Muscle of leg (tissue), 11 donors: Measurements from ENCODE around the gene KCNIP4. TPM values are rescaled to one million over a fixed set of nuclear protein-coding genes. Genes with fewer than 3 reads are reported as not detected.

Experiments used
- DNase-seq: peaks from one replicate; pipeline ENCODE4 v3.0.0; 2013
- H3K27ac ChIP-seq: one replicate; pipeline ENCODE4 v1.5.1; 2013; ENCODE audit warnings: mild to moderate bottlenecking, low read length, control low read depth
- H3K27me3 ChIP-seq: one replicate; pipeline ENCODE4 v1.6.1; 2013; ENCODE audit warnings: low read length; ENCODE audit not compliant: control insufficient read depth, insufficient read depth
- H3K36me3 ChIP-seq: one replicate; pipeline ENCODE4 v1.6.1; 2013; ENCODE audit warnings: low read length; ENCODE audit not compliant: control insufficient read depth, insufficient read depth
- H3K4me1 ChIP-seq: one replicate; pipeline ENCODE4 v1.6.1; 2013; ENCODE audit warnings: low read length; ENCODE audit not compliant: control insufficient read depth, insufficient read depth
- H3K4me3 ChIP-seq: one replicate; pipeline ENCODE4 v1.5.1; 2013; ENCODE audit warnings: low read length, control low read depth
- H3K9me3 ChIP-seq: replicated peaks from 2 replicates; pipeline ENCODE4 v1.6.1; 2013; ENCODE audit warnings: low read depth, low read length; ENCODE audit not compliant: control insufficient read depth
- WGBS: methylation state at CpG from one replicate; pipeline ENCODE4 v1.1.5; 2013; ENCODE audit warnings: missing lambda C conversion rate; ENCODE audit not compliant: insufficient coverage; 5-methylcytosine and 5-hydroxymethylcytosine counted together
- polyA plus RNA-seq, 8 donors: library from polyadenylated mRNA; unstranded; fragments of 120-200 nt; gene quantifications; one replicate each; pipeline versions ENCODE4 v1.2.1 to v1.2.3, GENCODE V29; 2013; ENCODE audit warnings: inconsistent platforms in 1 of 8, low replicate concordance in 1 of 8; ENCODE audit not compliant: insufficient read length in 8 of 8, insufficient read depth in 1 of 8
- total RNA-seq: library from RNA; stranded (reverse); fragments of 120-200 nt; gene quantifications from one replicate; pipeline ENCODE4 v1.2.4, GENCODE V29; 2013

KCNIP4 gene
- total and polyA plus RNA-seq, 9 donors: 0.44 to 2.8 (median 1.6) TPM

GRCh38 chr4:21413807-21414370 is 534.7 kb downstream of the KCNIP4 start:
- no peak for DNase-seq
- no peaks in the 10 kb centered on the region for H3K36me3 ChIP-seq
- no peaks in the 10 kb centered on the region for H3K9me3 ChIP-seq
- H3K4me3 ChIP-seq: no peak overlapping the region
- H3K4me1 ChIP-seq: no peaks in the 10 kb centered on the region
- H3K27ac ChIP-seq: no peak overlapping the region
- no peaks in the 10 kb centered on the region for H3K27me3 ChIP-seq
- no CpG with 5 or more reads among the region's 5 CpGs for WGBS

- no peaks in the 10 kb centered on the region for H3K36me3 ChIP-seq
- H3K9me3 ChIP-seq: no peaks in the 10 kb centered on the region
- H3K27ac ChIP-seq: no peak overlapping the region
- H3K27me3 ChIP-seq: no peaks in the 10 kb centered on the region
- no peak overlapping the region for H3K4me3 ChIP-seq
- H3K4me1 ChIP-seq: no peaks in the 10 kb centered on the region
- no peak for DNase-seq
- WGBS: 43% methylated on average over 1 of the region's 1 CpG
Measured at GRCh38 chr4:21411086-21411485, 537.5 kb downstream of the KCNIP4 start.

- no peaks in the 10 kb centered on the region for H3K4me1 ChIP-seq
- 60% methylated on average over 2 of the region's 4 CpGs for WGBS
- no peaks in the 10 kb centered on the region for H3K36me3 ChIP-seq
- no peak overlapping the region for H3K4me3 ChIP-seq
- H3K27ac ChIP-seq: no peak overlapping the region
- no peak for DNase-seq
- no peaks in the 10 kb centered on the region for H3K27me3 ChIP-seq
- no peaks in the 10 kb centered on the region for H3K9me3 ChIP-seq
Measured at GRCh38 chr4:21410372-21410771, 538.2 kb downstream of the KCNIP4 start.

GRCh38 chr4:21387683-21388082 is 560.9 kb downstream of the KCNIP4 start:
- whole genome bisulfite sequencing: 20% methylated on average over 2 of the region's 4 CpGs
- no peaks in the 10 kb centered on the region for H3K4me1 ChIP-seq
- no peak for DNase-seq
- H3K36me3 ChIP-seq: no peaks in the 10 kb centered on the region
- peaks cover 2% of the 10 kb centered on the region for H3K9me3 ChIP-seq
- H3K27ac ChIP-seq: no peak overlapping the region
- H3K27me3 ChIP-seq: no peaks in the 10 kb centered on the region
- no peak overlapping the region for H3K4me3 ChIP-seq

- H3K4me1 ChIP-seq: no peaks in the 10 kb centered on the region
- H3K27me3 ChIP-seq: no peaks in the 10 kb centered on the region
- DNase-seq: no peak
- H3K9me3 ChIP-seq: peaks cover 5% of the 10 kb centered on the region
- no peaks in the 10 kb centered on the region for H3K36me3 ChIP-seq
- no CpG with 5 or more reads among the region's 3 CpGs for WGBS
- no peak overlapping the region for H3K4me3 ChIP-seq
- no peak overlapping the region for H3K27ac ChIP-seq
Measured at GRCh38 chr4:21386166-21386780, 562.3 kb downstream of the KCNIP4 start.

- Histone ChIP-seq H3K27ac (no peak overlapping the region), H3K36me3 (no peaks in the 10 kb centered on the region), H3K4me3 (no peak overlapping the region), H3K9me3 (peaks cover 5% of the 10 kb centered on the region), H3K27me3 (no peaks in the 10 kb centered on the region), H3K4me1 (no peaks in the 10 kb centered on the region)
- DNase-seq: no peak
- no CpG with 5 or more reads among the region's 4 CpGs for WGBS
Measured at GRCh38 chr4:21385706-21386105, 562.9 kb downstream of the KCNIP4 start.

GRCh38 chr4:21384609-21385008 is 564.0 kb downstream of the KCNIP4 start:
- Histone ChIP-seq H3K27me3 (no peaks in the 10 kb centered on the region), H3K27ac (no peak overlapping the region), H3K9me3 (peaks cover 5% of the 10 kb centered on the region), H3K36me3 (no peaks in the 10 kb centered on the region), H3K4me1 (no peaks in the 10 kb centered on the region), H3K4me3 (no peak overlapping the region)
- no peak for DNase-seq
- no CpG with 5 or more reads among the region's 3 CpGs for WGBS

- H3K9me3 ChIP-seq: peaks cover 2% of the 10 kb centered on the region
- H3K27ac ChIP-seq: no peak overlapping the region
- no peak for DNase-seq
- H3K36me3 ChIP-seq: no peaks in the 10 kb centered on the region
- H3K4me3 ChIP-seq: no peak overlapping the region
- no peaks in the 10 kb centered on the region for H3K27me3 ChIP-seq
- no peaks in the 10 kb centered on the region for H3K4me1 ChIP-seq
- WGBS: no CpG with 5 or more reads among the region's 3 CpGs
Measured at GRCh38 chr4:21380861-21381260, 567.7 kb downstream of the KCNIP4 start.

- Histone ChIP-seq H3K27ac (no peak overlapping the region), H3K36me3 (no peaks in the 10 kb centered on the region), H3K4me3 (no peak overlapping the region), H3K9me3 (peaks cover 2% of the 10 kb centered on the region), H3K4me1 (no peaks in the 10 kb centered on the region), H3K27me3 (no peaks in the 10 kb centered on the region)
- WGBS: no CpG with 5 or more reads among the region's 2 CpGs
- DNase-seq: no peak
Measured at GRCh38 chr4:21377046-21377445, 571.5 kb downstream of the KCNIP4 start.

- no peak overlapping the region for H3K27ac ChIP-seq
- H3K36me3 ChIP-seq: no peaks in the 10 kb centered on the region
- H3K27me3 ChIP-seq: no peaks in the 10 kb centered on the region
- H3K4me1 ChIP-seq: no peaks in the 10 kb centered on the region
- no CpG with 5 or more reads among the region's 3 CpGs for WGBS
- no peak for DNase-seq
- no peak overlapping the region for H3K4me3 ChIP-seq
- H3K9me3 ChIP-seq: no peaks in the 10 kb centered on the region
Measured at GRCh38 chr4:21376176-21376575, 572.4 kb downstream of the KCNIP4 start.
